Activated CD4-positive, alpha-beta memory T cell treated with anti-CD3 and anti-CD28 coated beads, Interleukin-2, amount 10 ng/mL, durations not matched to agents 7 days and 5 days (primary cell): ENCODE results near the gene B4GALT5. TPM values are rescaled to one million over a fixed set of nuclear protein-coding genes. Genes with fewer than 3 reads are reported as not detected.
"Not testable (repeated sequence)": the region's sequence is repeated elsewhere in the genome, so short reads cannot be mapped to it uniquely, and the experiment has no call there.

Experiments used
- CTCF ChIA-PET: fragments of 350-600 bp; sonication (Branson Sonifier 250); formaldehyde crosslinking; loops from one replicate; lab custom pipeline; 2021; ENCODE audit warnings: antibody characterized with exemption, inconsistent platforms; lab: Charles Lee
- POLR2A ChIA-PET: fragments of 350-600 bp; sonication (Branson Sonifier 250); formaldehyde crosslinking; loops from one replicate; lab custom pipeline; 2021; ENCODE audit warnings: antibody characterized with exemption; lab: Charles Lee
- DNase-seq: peaks from one replicate; pipeline ENCODE4 v3.0.0-alpha.2; 2020
- H3K27ac Mint-ChIP-seq: one replicate; pipeline ENCODE4 v1.8.0; 2021; ENCODE audit warnings: mild to moderate bottlenecking, mixed read lengths
- H3K27me3 Mint-ChIP-seq: one replicate; pipeline ENCODE4 v1.8.0; 2021; ENCODE audit warnings: mixed read lengths
- H3K36me3 Mint-ChIP-seq: one replicate; pipeline ENCODE4 v1.8.0; 2021; ENCODE audit warnings: low read depth, mixed read lengths
- H3K4me1 Mint-ChIP-seq: one replicate; pipeline ENCODE4 v1.8.0; 2021; ENCODE audit warnings: mixed read lengths
- H3K4me3 Mint-ChIP-seq: one replicate; pipeline ENCODE4 v1.8.0; 2021; ENCODE audit warnings: mild to moderate bottlenecking, mixed read lengths
- H3K9me3 Mint-ChIP-seq: one replicate; pipeline ENCODE4 v1.8.0; 2021; ENCODE audit warnings: mixed read lengths
- total RNA-seq, 2 experiments: library from RNA; stranded (reverse); gene quantifications; one replicate each; pipeline ENCODE4 v1.2.3, GENCODE V29; 2021

Gene B4GALT5
- total RNA-seq, 2 experiments from 2014 or later: 21.6 to 22.4 TPM

DNA sequence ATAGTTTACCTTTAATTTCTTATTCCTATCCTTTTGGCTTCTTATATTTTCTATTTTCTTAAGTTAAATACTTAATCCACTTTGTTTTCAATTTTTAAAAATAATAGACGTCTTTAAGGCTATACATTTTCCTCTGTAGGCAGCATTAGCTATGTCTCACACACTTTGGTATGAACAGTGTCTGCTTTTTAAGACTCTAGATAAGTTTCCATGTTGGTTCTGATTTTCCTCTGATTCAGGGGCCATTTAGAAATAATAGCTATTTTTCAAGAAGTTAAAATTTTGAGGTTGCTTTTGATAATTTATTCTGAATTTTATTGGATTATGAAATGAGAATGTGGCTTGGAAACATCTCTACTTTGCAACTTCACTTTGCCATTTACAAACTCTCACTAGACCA lies 91.4 kb downstream of the B4GALT5 start:
- no peak overlapping the region for H3K27ac Mint-ChIP-seq
- peaks cover 6% of the 10 kb centered on the region for H3K9me3 Mint-ChIP-seq
- DNase-seq: no peak
- H3K27me3 Mint-ChIP-seq: peaks cover 18% of the 10 kb centered on the region
- H3K4me1 Mint-ChIP-seq: peaks cover 11% of the 10 kb centered on the region
- no peak overlapping the region for H3K4me3 Mint-ChIP-seq
- CTCF ChIA-PET: no interaction called here
- peaks cover 7% of the 10 kb centered on the region for H3K36me3 Mint-ChIP-seq
- POLR2A ChIA-PET: no interaction called here

DNA sequence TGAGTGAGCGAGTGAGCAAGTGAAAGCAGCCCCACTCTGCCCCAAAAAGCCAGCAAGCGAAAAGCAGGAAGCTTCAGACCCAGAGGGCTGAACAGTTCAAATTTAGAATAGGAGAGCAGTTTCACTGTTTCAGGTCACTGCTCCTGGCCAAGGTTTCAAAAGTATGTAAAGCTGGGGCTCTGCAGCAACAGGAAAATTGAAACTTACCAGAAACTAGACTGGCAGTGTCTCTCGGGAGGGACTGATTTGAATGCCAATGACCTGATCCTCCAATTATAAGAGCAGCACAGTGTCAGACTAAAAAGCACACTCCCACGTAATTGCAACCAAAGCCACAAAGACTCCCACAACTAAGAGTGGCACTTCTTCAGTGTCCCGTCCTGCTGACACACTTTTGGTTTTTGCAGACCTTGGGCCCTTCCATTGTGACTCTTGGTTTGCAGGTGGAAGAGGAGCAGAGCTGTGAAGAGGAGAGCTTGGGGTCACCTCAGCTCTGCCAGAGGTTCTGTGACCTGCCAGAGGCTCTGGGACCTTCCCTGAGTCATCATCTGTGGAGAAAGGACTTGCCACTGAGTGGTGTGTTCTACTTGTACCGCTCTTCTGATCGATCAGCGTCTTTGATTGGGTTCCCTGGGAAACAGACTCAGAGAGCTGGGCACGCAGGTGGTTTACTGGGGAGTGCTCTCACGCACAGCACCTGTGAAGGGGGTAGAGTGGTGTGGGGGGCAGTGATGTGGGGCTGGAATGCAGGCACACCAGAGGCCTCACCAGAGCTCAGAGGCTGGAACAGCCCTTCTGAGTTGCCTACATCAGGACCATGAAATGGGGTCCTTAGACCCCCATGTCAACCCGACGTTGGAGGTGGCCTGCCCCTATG lies 93.1 kb downstream of the B4GALT5 start:
- POLR2A ChIA-PET: interaction anchor here (1.1 to 1.5 kb wide), 6 partner anchors 8 to 194 kb away, joined by 3 to 5 read pairs (median 4); no protein-coding TSS in a partner anchor
- H3K4me1 Mint-ChIP-seq: peaks cover 4% of the 10 kb centered on the region
- no peak overlapping the region for H3K4me3 Mint-ChIP-seq
- peaks cover 16% of the 10 kb centered on the region for H3K27me3 Mint-ChIP-seq
- H3K27ac Mint-ChIP-seq: no peak overlapping the region
- CTCF ChIA-PET: interaction anchor here (0.6 to 1.1 kb wide), 2 partner anchors 66 to 79 kb away, joined by 3 to 4 read pairs; no protein-coding TSS in a partner anchor
- H3K9me3 Mint-ChIP-seq: peaks cover 6% of the 10 kb centered on the region
- H3K36me3 Mint-ChIP-seq: peaks cover 7% of the 10 kb centered on the region
- DNase-seq: peak; percentile 31

DNA sequence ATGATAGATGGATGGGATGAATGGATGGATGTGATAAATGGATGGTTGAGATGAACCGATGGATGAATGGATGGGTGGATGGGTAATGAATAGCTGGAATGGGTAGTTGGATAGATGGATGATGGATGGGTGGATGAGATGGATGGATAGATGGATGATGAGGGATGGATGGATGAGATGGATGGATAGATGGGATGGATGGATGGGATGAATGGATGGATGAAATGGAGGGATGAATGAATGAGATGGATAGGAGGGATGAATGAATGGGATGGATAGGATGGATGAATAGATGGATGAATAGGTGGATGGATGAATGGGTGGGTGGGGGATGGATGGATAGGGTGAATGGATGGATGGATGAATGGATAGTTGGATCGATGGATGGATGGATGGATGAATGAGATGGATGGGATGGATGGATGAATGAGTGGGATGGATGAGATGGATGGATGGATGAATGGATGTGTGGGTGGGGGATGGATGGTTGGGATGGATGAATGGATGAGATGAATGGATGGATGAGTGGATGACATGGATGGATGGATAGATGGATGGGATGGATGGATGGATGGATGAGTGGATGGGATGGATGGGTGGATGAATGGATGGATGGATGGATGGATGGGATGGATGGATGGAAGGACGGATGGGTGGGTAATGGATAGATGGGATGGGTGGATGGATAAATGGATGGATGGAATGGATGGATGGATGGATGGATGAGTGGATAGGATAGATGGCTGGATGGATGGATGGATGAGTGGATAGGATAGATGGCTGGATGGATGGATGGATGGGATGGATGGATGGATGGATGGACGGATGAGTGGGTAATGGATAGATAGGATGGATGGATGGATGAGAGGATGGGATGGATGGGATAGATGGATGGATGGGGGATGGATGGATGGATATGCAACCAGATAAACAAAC lies 94.3 kb downstream of the B4GALT5 start:
- POLR2A ChIA-PET: interaction anchor here (1.4 kb wide), 1 partner anchor 14 kb away, joined by 3 read pairs; no protein-coding TSS in a partner anchor
- peaks cover 7% of the 10 kb centered on the region for H3K36me3 Mint-ChIP-seq
- peaks cover 6% of the 10 kb centered on the region for H3K9me3 Mint-ChIP-seq
- H3K27ac Mint-ChIP-seq: no peak overlapping the region
- peaks cover 2% of the 10 kb centered on the region for H3K4me1 Mint-ChIP-seq
- H3K4me3 Mint-ChIP-seq: no peak overlapping the region
- DNase-seq: no peak
- CTCF ChIA-PET: interaction anchor here (0.8 kb wide), 1 partner anchor 9 kb away, joined by 3 read pairs; no protein-coding TSS in a partner anchor
- peaks cover 12% of the 10 kb centered on the region for H3K27me3 Mint-ChIP-seq

DNA sequence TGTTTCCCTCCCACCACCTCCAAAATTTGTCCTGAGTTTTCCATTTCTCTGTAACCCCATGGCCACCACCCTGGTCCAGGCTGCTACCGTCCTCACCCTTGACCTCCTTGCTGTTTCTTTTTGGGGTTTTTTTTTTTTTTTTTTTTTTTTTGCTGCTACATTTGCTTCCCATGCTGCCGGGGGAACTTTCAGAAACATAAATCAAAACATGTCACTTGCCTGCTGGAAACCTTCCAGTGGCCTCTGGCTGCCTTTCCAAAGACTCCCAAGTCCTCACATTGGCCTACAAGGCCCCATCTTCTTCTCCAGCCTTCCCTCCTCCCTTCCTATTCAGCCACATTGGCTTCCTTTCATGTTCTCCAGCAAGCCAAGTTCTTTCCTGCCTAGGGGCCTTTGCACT lies 95.4 kb downstream of the B4GALT5 start:
- ChIA-PET CTCF (interaction anchor here (0.8 kb wide), 1 partner anchor 8 kb away, joined by 3 read pairs; no protein-coding TSS in a partner anchor), POLR2A (no interaction called here)
- peaks cover 2% of the 10 kb centered on the region for H3K4me1 Mint-ChIP-seq
- no peak overlapping the region for H3K27ac Mint-ChIP-seq
- H3K36me3 Mint-ChIP-seq: peaks cover 7% of the 10 kb centered on the region
- H3K4me3 Mint-ChIP-seq: no peak overlapping the region
- H3K27me3 Mint-ChIP-seq: peaks cover 12% of the 10 kb centered on the region
- peaks cover 6% of the 10 kb centered on the region for H3K9me3 Mint-ChIP-seq
- DNase-seq: no peak

DNA sequence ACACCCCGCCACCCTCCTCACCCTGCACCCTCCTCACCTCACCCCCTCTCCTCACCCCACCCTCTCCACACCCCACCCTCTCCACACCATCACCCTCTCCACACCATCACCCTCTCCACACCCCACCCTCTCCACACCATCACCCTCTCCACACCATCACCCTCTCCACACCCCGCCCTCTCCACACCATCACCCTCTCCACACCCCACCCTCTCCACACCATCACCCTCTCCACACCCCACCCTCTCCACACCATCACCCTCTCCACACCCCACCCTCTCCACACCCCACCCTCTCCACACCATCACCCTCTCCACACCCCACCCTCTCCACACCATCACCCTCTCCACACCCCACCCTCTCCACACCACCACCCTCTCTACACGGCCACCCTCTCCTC lies 96.3 kb downstream of the B4GALT5 start:
- H3K27ac Mint-ChIP-seq, H3K9me3 Mint-ChIP-seq, H3K36me3 Mint-ChIP-seq, CTCF ChIA-PET, H3K4me1 Mint-ChIP-seq, POLR2A ChIA-PET, DNase-seq, H3K4me3 Mint-ChIP-seq: not testable (repeated sequence)
- H3K27me3 Mint-ChIP-seq: peaks cover 12% of the 10 kb centered on the region

DNA sequence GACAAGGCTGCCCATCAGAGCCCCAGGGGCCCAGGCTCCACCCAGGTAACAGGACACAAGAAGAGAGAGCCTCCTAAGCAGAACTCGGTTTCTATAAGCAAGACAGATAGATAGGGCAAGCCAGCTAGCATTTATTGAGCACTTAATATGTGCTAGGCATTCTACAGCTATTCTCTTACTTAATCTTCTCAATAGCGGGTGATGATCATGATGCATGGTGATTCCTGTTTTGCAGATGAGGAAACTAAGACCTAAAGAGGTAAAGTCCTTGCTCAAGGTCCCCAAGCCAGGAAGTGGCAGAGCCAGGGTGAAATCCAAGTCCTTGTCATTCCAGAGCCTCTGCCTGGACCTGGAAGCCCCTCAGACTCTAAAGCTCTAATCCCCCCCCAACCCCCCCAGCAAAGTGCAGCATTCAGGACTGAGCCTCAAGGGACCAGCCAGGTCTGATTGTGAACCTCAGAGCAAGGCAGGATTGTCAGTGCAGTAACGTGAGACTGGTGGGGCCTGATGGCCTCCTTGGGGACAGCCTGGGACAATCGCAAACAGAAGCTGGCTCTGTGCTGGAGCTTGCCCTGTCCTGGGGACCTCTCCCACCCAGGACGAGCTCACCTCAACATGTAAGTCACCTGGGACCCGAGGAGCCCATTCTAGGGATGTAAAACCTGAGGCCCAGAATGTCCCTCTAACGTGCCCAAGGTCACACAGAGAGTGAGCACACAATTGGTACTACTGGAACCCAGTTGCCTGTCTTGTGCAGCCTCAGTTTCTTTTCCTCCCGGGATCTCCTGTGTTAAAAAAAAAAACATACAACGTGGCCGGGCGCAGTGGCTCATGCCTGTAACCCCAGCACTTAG lies 97.3 kb downstream of the B4GALT5 start:
- peaks cover 5% of the 10 kb centered on the region for H3K27me3 Mint-ChIP-seq

DNA sequence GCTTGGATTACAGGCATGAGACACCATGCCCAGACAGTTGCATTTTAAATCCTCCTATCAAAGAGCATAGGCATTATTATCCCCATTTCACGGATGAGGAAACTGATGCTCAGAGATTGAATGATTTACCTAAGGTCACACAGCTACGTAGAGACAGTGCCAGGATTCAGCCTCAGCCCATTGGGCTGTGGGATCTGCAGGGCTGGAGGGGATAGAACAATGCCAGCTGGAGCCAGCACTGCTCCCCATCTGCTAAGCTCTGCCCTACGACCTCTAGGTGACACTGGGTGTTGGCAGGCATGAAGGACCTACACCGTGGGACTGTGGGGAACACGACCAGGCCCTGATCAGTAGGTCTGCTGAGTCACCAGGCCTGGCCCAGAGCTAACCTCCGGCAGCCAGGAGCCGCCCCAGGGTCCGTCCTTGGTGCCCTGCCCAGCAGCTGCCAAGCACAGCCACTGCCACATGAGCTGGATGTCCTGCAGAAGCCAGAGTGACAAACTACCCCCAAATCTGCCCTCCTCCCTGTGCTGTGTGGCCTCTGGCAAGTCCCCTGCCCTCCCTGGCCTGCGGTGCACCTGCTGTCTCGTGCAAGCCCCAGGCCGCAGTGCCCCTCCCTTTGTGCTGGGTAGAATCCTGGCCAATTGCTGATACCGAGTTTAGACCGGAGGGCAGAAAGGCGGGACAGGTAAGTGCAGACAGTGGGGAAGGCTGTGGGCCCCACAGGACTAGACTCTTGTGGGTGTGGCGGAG lies 98.1 kb downstream of the B4GALT5 start:
- peaks cover 11% of the 10 kb centered on the region for H3K4me1 Mint-ChIP-seq
- POLR2A ChIA-PET: interaction anchor here (0.9 to 2.6 kb wide), 5 partner anchors 21 to 278 kb away, joined by 3 to 12 read pairs (median 3); no protein-coding TSS in a partner anchor
- peaks cover under 1% of the 10 kb centered on the region for H3K27me3 Mint-ChIP-seq
- H3K36me3 Mint-ChIP-seq: no peaks in the 10 kb centered on the region
- CTCF ChIA-PET: interaction anchor here (4.1 to 8.0 kb wide), 2 partner anchors 75 to 231 kb away, joined by 23 to 89 read pairs; no protein-coding TSS in a partner anchor
- no peaks in the 10 kb centered on the region for H3K9me3 Mint-ChIP-seq
- H3K27ac Mint-ChIP-seq: no peak overlapping the region
- no peak overlapping the region for H3K4me3 Mint-ChIP-seq
- DNase-seq: no peak

More for the DNA sequence above, 97.3 kb downstream of the B4GALT5 start:
- ChIA-PET POLR2A (interaction anchor here (1.0 to 2.6 kb wide), 3 partner anchors 21 to 99 kb away, joined by 3 to 12 read pairs (median 3); no protein-coding TSS in a partner anchor), CTCF (no interaction called here)
- H3K4me1 Mint-ChIP-seq: peaks cover 4% of the 10 kb centered on the region
- no peaks in the 10 kb centered on the region for H3K36me3 Mint-ChIP-seq
- H3K27ac Mint-ChIP-seq: no peak overlapping the region
- H3K9me3 Mint-ChIP-seq: no peaks in the 10 kb centered on the region
- no peak overlapping the region for H3K4me3 Mint-ChIP-seq
- DNase-seq: no peak

DNA sequence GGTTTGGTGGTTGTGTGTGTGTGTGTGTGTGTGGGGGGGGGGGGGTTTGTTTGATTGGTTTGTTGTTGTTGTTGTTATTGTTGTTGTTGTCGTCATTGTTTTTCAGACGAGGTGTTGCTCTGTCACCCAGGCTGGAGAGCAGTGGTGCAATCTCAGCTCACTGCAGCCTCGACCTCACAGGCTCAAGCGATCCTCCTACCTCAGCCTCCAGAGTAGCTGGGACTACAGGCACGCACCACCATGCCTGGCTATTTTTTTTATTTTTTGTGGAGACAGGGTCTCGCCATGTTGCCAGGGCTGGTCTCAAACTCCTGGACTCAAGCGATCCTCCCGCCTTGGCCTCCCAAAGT lies 98.7 kb downstream of the B4GALT5 start:
- H3K4me3 Mint-ChIP-seq, H3K36me3 Mint-ChIP-seq, DNase-seq, H3K27ac Mint-ChIP-seq, H3K9me3 Mint-ChIP-seq, H3K27me3 Mint-ChIP-seq: not testable (repeated sequence)
- H3K4me1 Mint-ChIP-seq: peaks cover 12% of the 10 kb centered on the region
- POLR2A ChIA-PET: interaction anchor here (0.9 to 2.6 kb wide), 5 partner anchors 20 to 279 kb away, joined by 3 to 12 read pairs (median 3); no protein-coding TSS in a partner anchor
- CTCF ChIA-PET: interaction anchor here (4.1 to 8.0 kb wide), 2 partner anchors 74 to 231 kb away, joined by 23 to 89 read pairs; no protein-coding TSS in a partner anchor

DNA sequence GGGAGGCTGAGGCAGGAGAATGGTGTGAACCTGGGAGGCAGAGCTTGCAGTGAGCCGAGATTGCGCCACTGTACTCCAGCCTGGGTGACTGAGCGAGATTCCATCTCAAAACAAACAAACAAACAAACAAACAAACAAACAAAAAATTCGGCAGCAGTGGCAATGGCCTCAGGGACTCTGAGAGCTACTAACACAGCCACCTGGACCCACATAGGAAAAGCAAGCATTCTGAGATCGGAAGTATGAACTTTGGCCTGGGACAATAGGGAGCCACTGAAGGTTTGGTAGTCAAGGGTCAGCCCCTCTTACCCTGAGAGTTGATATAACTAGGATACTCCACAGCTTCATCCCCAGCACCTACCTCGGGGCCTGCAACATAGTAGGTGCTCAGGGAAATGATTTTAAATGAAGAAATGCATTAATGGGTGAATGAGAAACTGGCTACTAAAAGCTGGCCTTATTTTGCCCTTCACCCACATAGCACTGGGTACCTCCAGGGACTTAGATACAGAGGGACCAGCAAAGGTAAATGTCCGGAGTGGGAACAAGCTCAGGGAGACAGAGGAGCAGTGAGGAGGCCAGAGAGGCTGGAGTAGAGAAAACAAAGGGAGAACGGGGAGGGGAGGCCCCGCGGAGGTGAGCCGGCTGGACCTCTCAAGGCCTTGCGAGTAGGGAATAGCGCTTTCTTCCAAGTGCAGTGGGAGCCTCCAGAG lies 99.2 kb downstream of the B4GALT5 start:
- Mint-ChIP-seq H3K9me3 (no peaks in the 10 kb centered on the region), H3K4me1 (peaks cover 14% of the 10 kb centered on the region), H3K27ac (no peak overlapping the region), H3K4me3 (no peak overlapping the region), H3K36me3 (no peaks in the 10 kb centered on the region), H3K27me3 (no peaks in the 10 kb centered on the region)
- ChIA-PET CTCF (interaction anchor here (4.1 to 8.0 kb wide), 2 partner anchors 73 to 232 kb away, joined by 23 to 89 read pairs; no protein-coding TSS in a partner anchor), POLR2A (interaction anchor here (0.9 to 2.6 kb wide), 5 partner anchors 19 to 279 kb away, joined by 3 to 12 read pairs (median 3); no protein-coding TSS in a partner anchor)
- DNase-seq: no peak

DNA sequence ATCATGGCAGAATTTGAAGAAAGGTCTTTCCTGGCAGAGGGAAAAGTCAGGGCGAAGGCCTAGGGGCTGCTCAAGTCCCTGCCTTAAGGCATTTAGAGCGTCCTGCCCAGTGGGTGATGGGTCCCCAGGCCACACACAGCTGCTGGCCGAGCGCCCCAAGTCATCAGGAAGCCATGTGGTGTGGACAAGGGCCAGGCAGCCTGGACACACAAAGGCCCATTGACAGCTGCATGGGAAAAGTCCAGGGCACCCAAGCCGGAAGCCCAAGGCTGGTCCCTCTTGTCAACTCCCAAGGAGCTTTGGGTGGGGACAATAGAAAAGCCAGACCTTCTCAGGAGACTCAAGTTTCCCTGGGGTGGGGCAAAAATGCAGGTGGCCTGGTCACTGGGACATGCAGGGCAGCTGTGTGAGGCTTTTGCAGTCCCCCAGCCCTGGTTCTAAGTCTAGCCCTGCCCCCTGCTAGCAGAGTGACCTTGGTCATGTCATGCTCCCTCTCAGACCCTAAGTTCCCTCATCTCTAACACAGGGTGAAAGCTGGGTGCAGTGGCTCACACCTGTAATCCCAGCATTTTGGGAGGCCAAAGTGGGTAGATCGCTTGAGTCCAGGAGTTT lies 101.4 kb downstream of the B4GALT5 start:
- Mint-ChIP-seq H3K36me3 (peaks cover 8% of the 10 kb centered on the region), H3K27me3 (no peaks in the 10 kb centered on the region), H3K9me3 (no peaks in the 10 kb centered on the region), H3K4me1 (peaks cover 31% of the 10 kb centered on the region), H3K27ac (no peak overlapping the region), H3K4me3 (no peak overlapping the region)
- CTCF ChIA-PET: interaction anchor here (0.6 to 8.0 kb wide), 15 partner anchors 57 to 953 kb away, joined by 3 to 89 read pairs (median 4); no protein-coding TSS in a partner anchor
- no peak for DNase-seq
- POLR2A ChIA-PET: interaction anchor here (0.9 to 9.8 kb wide), 5 partner anchors 9 to 234 kb away, joined by 3 to 127 read pairs (median 5); no protein-coding TSS in a partner anchor
